Right atrium auricular region (tissue), 2 donors: Measurements from ENCODE around the gene SET. TPM values are rescaled to one million over a fixed set of nuclear protein-coding genes. Genes with fewer than 3 reads are reported as not detected.
A peak's percentile ranks its signal among the peaks of the same experiment; 100 is the strongest.
"Not testable (repeated sequence)": the region's sequence is repeated elsewhere in the genome, so short reads cannot be mapped to it uniquely, and the experiment has no call there.

Experiments used
- DNase-seq: peaks from one replicate; pipeline ENCODE4 v3.0.0-alpha.2; 2019; ENCODE audit warnings: low spot score
- H3K27ac ChIP-seq, 2 donors: fragments of 200-600 bp; sonication (generic); 1 replicate in 1 of 2; 2 replicates in 1 of 2; pipeline ENCODE4 v1.5.1; 2016 to 2019
- H3K27me3 ChIP-seq, 2 donors: fragments of 200-600 bp; sonication (generic); one replicate each; pipeline versions ENCODE4 v1.5.1 to v1.6.0; 2017 to 2019
- H3K36me3 ChIP-seq: fragments of 200-600 bp; sonication (generic); one replicate; pipeline ENCODE4 v1.5.1; 2016
- H3K4me1 ChIP-seq, 2 donors: fragments of 200-600 bp; sonication (generic); one replicate each; pipeline versions ENCODE4 v1.5.1 to v1.6.0; 2017 to 2019
- H3K4me3 ChIP-seq, 2 donors: fragments of 200-600 bp; sonication (generic); 1 replicate in 1 of 2; 2 replicates in 1 of 2; pipeline ENCODE4 v1.5.1; 2017 to 2019; ENCODE audit warnings: mild to moderate bottlenecking in 1 of 2, moderate library complexity in 1 of 2
- H3K9me3 ChIP-seq, 2 donors: fragments of 200-600 bp; sonication (generic); one replicate each; pipeline ENCODE4 v1.5.1; 2019
- total RNA-seq, 2 donors: library from RNA; depleted of rRNA; stranded (reverse); fragments of >200 nt; gene quantifications; one replicate each; pipeline ENCODE4 v1.1.0, GENCODE V29; 2016
- TF ChIP-seq, protein P1 (sequence below), 2 donors: fragments of 200-600 bp; sonication (generic); IDR thresholded peaks; one replicate each; pipeline ENCODE4 v1.5.1; 2019; ENCODE audit warnings: antibody characterized with exemption in 2 of 2

Gene SET, protein sequence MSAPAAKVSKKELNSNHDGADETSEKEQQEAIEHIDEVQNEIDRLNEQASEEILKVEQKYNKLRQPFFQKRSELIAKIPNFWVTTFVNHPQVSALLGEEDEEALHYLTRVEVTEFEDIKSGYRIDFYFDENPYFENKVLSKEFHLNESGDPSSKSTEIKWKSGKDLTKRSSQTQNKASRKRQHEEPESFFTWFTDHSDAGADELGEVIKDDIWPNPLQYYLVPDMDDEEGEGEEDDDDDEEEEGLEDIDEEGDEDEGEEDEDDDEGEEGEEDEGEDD
- total RNA-seq, result 100 to 1,000 TPM; 104 to 125 TPM

DNA sequence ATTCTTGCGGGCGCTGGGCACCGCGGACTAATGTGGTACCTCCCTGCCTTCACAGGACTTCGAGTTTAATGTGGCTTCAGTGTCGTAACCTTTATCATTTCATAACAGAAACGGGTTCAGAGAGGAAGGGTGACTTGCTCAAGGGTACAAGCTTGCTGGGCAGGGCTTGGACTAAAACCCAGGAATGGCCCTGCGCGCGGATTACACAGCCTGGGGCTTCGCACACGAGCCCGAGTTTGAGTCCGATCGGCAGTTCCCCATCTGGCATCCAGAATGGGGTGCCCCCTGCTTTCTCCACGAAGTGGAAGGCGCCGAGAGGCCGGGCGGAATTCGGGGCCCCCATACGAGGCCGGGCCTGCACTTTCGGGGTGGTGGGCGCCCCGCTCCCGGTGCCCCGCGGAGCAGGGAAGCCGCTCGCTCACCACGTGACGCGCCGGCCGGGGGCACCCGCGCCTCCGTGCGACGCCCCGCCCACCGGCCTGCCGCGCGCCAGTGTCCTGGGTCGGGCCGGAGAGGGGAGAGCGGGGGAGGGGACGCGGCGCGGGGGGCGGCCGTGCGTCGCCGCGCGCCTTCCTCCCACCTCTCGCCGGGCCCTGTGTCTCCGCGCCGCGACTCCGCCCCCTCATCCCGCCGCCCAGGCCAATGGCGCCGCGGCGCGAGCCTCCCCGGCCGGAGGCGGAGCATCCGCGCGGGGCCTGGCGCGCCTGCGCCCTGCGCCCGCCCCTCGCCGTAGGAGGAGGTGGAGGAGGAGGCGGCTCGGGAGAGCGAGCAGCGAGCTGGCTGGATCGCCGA, at the start of gene SET:
SET (plus strand) TSS at position 722 of the 792 bp plus-strand sequence. CDS start 361 bp downstream, outside the sequence.
- H3K9me3 ChIP-seq, result no peaks in the 10 kb centered on the region
- H3K27me3 ChIP-seq, result no peaks in the 10 kb centered on the region
- DNase-seq, result peak; percentile 90
- peak within 1 kb of the TSS; percentile 77 to 86 for H3K4me3 ChIP-seq
- H3K27ac ChIP-seq, result peak within 1 kb of the TSS; percentile 93 to 98
- peaks cover 26% of the 10 kb centered on the region for H3K36me3 ChIP-seq
- H3K4me1 ChIP-seq, result peaks cover 0 to 41% of the 10 kb centered on the region in 2 donors
- TF ChIP-seq, protein P1, sequence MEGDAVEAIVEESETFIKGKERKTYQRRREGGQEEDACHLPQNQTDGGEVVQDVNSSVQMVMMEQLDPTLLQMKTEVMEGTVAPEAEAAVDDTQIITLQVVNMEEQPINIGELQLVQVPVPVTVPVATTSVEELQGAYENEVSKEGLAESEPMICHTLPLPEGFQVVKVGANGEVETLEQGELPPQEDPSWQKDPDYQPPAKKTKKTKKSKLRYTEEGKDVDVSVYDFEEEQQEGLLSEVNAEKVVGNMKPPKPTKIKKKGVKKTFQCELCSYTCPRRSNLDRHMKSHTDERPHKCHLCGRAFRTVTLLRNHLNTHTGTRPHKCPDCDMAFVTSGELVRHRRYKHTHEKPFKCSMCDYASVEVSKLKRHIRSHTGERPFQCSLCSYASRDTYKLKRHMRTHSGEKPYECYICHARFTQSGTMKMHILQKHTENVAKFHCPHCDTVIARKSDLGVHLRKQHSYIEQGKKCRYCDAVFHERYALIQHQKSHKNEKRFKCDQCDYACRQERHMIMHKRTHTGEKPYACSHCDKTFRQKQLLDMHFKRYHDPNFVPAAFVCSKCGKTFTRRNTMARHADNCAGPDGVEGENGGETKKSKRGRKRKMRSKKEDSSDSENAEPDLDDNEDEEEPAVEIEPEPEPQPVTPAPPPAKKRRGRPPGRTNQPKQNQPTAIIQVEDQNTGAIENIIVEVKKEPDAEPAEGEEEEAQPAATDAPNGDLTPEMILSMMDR (IDR thresholded peaks at IDR 0.05), result no peak

DNA sequence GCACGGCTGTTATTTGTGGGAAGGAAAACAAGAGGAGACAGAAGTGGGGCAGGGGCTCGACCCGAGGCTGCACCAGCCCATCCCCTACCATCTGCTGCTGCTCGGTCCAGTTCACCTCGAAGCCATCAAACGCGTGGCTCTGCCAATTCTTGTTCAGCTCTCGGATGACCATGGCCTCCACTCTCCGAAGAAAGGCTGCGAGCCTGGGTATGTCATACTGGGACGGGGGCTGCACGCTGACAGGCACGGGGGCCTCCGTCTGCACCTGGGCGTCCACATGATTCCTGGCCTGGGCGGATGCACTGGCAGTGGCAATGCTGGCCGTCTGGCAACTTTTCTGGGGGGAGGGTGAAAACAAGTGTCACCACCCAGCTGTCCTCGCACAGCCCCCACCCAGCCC, 48.4 kb upstream of the SET start:
- Histone ChIP-seq H3K36me3 (peaks cover 4% of the 10 kb centered on the region), H3K4me3 (no peak overlapping the region), H3K9me3 (no peaks in the 10 kb centered on the region), H3K27ac (no peak overlapping the region), H3K4me1 (peaks cover 0 to 12% of the 10 kb centered on the region in 2 donors), H3K27me3 (no peaks in the 10 kb centered on the region)
- TF ChIP-seq, protein P1 (IDR thresholded peaks at IDR 0.05), result no peak
- no peak for DNase-seq

DNA sequence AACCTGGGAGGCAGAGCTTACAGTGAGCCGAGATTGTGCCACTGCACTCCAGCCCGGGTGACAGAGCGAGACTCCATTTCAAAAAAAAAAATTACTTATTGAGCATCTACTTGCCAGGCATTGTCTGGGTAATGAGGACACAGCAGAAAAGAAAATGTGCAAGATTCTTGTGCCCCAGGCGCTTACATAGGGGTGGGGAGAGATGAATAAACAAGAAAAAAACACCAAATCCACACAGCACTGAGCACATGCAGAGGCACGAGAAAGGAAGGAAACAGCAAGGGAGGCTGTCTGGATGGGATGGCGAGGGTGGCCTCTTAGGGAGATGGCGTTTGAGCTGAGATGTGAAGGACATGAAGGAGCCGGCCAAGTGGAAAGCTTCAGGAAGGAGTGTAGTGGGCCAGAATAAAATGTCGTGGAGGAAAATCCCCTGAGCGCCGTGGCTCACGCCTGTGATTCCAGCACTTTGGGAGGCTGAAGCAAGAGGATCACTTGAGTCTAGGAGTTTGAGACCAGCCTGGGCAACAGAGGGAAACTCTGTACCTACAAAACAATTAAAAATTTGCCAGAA, 46.3 kb upstream of the SET start:
- H3K27me3 ChIP-seq, result no peaks in the 10 kb centered on the region
- H3K9me3 ChIP-seq, result no peaks in the 10 kb centered on the region
- H3K36me3 ChIP-seq, result peaks cover 4% of the 10 kb centered on the region
- no peak overlapping the region for H3K4me3 ChIP-seq
- no peak overlapping the region for H3K27ac ChIP-seq
- no peak for DNase-seq
- no peaks in the 10 kb centered on the region for H3K4me1 ChIP-seq
- TF ChIP-seq, protein P1 (IDR thresholded peaks at IDR 0.05), result no peak

DNA sequence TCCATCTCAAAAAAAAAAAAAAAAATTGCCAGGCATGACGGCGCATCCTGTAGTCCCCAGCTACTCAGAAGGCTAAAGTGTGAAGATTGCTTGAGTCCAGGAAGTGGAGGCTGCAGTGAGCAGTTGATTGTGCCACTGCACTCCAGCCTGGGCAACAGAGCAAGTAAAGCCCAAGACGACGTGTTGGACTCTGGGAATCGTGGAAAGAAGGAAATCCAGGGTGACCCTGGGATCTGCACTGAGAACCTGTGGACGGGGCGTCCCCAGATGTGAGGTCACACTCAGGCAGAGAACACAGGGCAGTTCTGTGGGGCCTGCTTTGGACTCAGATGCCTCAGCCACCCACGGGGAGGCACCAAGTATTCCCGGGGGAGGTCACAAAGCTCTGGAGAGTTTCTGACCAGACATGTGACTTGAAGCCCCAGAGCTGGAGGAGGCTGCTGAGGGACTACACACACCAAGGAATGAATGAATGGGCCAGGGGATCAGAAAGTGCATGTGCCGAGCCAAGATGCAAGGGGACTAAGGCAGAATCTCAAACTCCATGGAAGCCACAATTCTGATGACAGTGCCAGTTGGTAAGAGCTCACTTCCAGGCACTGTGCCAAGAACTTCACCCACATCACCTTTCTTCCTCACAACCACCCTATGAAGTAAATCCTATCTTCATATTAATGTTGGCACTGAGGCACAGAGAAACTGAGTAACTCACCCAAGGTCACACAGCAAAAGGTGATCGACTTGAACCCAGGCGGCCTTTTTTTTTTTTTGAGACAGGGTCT, 45.3 kb upstream of the SET start:
- TF ChIP-seq, protein P1 (IDR thresholded peaks at IDR 0.05), result no peak
- Histone ChIP-seq H3K36me3 (peaks cover 4% of the 10 kb centered on the region), H3K27ac (no peak overlapping the region), H3K27me3 (no peaks in the 10 kb centered on the region), H3K4me3 (no peak overlapping the region), H3K4me1 (no peaks in the 10 kb centered on the region), H3K9me3 (no peaks in the 10 kb centered on the region)
- no peak for DNase-seq

DNA sequence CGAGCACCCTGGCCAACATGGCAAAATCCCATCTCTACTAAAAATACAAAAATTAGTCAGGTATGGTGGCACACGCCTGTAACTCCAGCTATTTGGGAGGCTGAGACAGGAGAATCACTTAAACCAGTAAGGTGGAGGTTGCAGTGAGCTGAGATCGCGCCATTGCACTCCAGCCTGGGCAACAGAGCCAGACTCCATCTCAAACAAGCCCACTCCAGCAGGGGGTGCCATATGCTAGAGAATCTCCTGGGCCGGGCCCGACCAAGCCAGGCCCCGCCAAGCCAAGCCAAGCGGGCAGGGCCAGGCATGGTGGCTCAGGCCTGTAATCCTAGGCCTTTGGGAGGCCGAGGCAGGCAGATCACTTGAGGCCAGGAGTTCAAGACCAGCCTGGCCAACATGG, 40.8 kb upstream of the SET start:
- not testable (repeated sequence) for H3K4me1 ChIP-seq, H3K27ac ChIP-seq, H3K36me3 ChIP-seq, H3K9me3 ChIP-seq, DNase-seq, H3K4me3 ChIP-seq, H3K27me3 ChIP-seq
- TF ChIP-seq, protein P1 (IDR thresholded peaks at IDR 0.05), result peak in 1 of 2 donors; percentile 35
